ENCODE results near the gene CRYBG1. TPM values are rescaled to one million over a fixed set of nuclear protein-coding genes. Genes with fewer than 3 reads are reported as not detected.
A peak's percentile ranks its signal among the peaks of the same experiment; 100 is the strongest.

The CRYBG1 gene
- total and polyA plus RNA-seq, 2 of the 13 experiments (the other 11 are each of a cell fraction or from before 2014, with no cell fraction given), result 10.1 to 21.9 TPM

DNA sequence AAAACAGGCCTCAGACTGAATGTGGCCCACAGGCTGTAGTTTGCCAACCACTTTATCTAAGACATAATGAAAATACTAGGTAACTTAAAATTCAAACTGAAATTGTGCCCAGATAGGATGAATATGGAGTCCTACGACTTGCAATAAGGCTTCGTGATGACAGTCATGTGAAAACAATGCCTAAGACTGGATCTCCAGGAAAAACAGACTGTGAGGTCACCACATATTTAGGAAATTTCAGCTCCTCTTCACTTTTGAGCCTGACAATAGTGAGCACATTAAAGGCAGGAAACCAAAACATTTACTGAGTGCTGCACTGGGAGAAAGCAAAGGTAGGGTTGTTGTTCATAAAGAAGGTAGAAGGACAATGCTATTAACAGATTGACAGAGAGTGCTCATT is 218.8 kb downstream of the CRYBG1 start:
- Histone ChIP-seq H3K27me3 (ENCODE audit: control insufficient read depth in 1 of 2, insufficient read depth in 2 of 2, low read length in 2 of 2) (no peaks in the 10 kb centered on the region), H2AFZ (ENCODE audit: low read length) (no peak overlapping the region), H3K4me2 (ENCODE audit: low read depth, low read length) (no peak overlapping the region), H3K4me3 (replicated peaks in 1 of 3; ENCODE audit: insufficient read depth in 1 of 3, low read depth in 2 of 3, low read length in 3 of 3) (no peak overlapping the region), H3K9me3 (ENCODE audit: low read length) (no peaks in the 10 kb centered on the region), H3K27ac (ENCODE audit: extremely low read length, insufficient read depth, low read length) (no peak overlapping the region), H3K36me3 (replicated peaks in 1 of 2; ENCODE audit: control insufficient read depth in 1 of 2, insufficient read depth in 2 of 2, low read length in 2 of 2) (peaks cover 0 to 13% of the 10 kb centered on the region in 2 experiments; a peak in 4 of 5 replicates), H3K9ac (ENCODE audit: insufficient read depth, low read depth, low read length) (no peak overlapping the region), H3K79me2 (ENCODE audit: insufficient read depth, low read length) (no peaks in the 10 kb centered on the region), H4K20me1 (ENCODE audit: insufficient read depth, low read length) (no peaks in the 10 kb centered on the region), H3K4me1 (ENCODE audit: insufficient read depth, low read length) (peaks cover 12% of the 10 kb centered on the region)
- 96% methylated on average over 2 of the region's 2 CpGs for WGBS (ENCODE audit: low lambda C conversion rate)
- FAIRE-seq (no peak), DNase-seq (ENCODE audit: low spot score) (no peak), ATAC-seq (no peak)
- ChIA-PET CTCF (ENCODE audit: low intra/inter-chr PET ratio, low total read pairs) (no interaction called here), POLR2A (no interaction called here)
- TF ChIP-seq ZMYM3 (CRISPR knock-in tag; IDR thresholded peaks at IDR 0.05), result no peak
- 0 out of 2 replicates have a peak, but pooled peaks have one; percentile 3 for TF ChIP-seq CREB1 (IDR thresholded peaks at IDR 0.05)
- no peak for TF ChIP-seq CREB1 (CRISPR knock-in tag; IDR thresholded peaks at IDR 0.05)
- no TSS peak for BruUV-seq (replicated peaks)
- intact Hi-C loops (cut with micrococcal nuclease; ENCODE audit: unreplicated experiment) (no loop called here), in situ Hi-C loops (cut with HindIII; ENCODE audit: extremely low pct_ligation_motif_present, low pct_unique_long_range_greater_than_20kb) (no loop called here)

DNA sequence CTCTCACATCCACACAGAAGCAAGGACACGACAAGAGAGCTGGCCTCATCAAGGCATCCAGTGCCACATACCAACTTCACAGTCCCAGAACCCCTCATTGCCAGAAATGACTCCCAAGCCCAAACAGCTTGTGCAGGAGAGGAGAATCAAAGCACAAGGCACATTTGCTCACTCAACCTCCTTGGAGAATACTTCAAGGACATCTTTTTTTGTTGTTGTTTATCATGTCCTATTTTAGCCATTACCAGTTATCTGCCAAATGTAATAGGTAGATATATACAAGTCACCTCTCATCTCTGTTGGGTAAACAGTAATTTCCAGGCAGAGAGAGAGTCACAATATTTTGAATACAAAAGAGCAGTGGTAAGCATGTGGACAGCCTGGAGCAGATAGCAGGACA is 221.0 kb downstream of the CRYBG1 start:
- 100% methylated on average over 1 of the region's 1 CpG for WGBS (ENCODE audit: low lambda C conversion rate)
- POLR2A ChIA-PET, result no interaction called here
- Histone ChIP-seq H2AFZ (ENCODE audit: low read length) (no peak overlapping the region), H3K4me3 (replicated peaks in 1 of 3; ENCODE audit: insufficient read depth in 1 of 3, low read depth in 2 of 3, low read length in 3 of 3) (no peak overlapping the region), H3K36me3 (replicated peaks in 1 of 2; ENCODE audit: control insufficient read depth in 1 of 2, insufficient read depth in 2 of 2, low read length in 2 of 2) (peaks cover 0 to 13% of the 10 kb centered on the region in 2 experiments; a peak in 3 of 5 replicates), H3K27ac (ENCODE audit: extremely low read length, insufficient read depth, low read length) (no peak overlapping the region), H3K9ac (ENCODE audit: insufficient read depth, low read depth, low read length) (no peak overlapping the region), H3K27me3 (ENCODE audit: control insufficient read depth in 1 of 2, insufficient read depth in 2 of 2, low read length in 2 of 2) (no peaks in the 10 kb centered on the region), H4K20me1 (ENCODE audit: insufficient read depth, low read length) (no peaks in the 10 kb centered on the region), H3K4me2 (ENCODE audit: low read depth, low read length) (no peak overlapping the region), H3K4me1 (ENCODE audit: insufficient read depth, low read length) (no peaks in the 10 kb centered on the region), H3K79me2 (ENCODE audit: insufficient read depth, low read length) (no peaks in the 10 kb centered on the region), H3K9me3 (ENCODE audit: low read length) (no peaks in the 10 kb centered on the region)
- no peak for FAIRE-seq
- CTCF ChIA-PET (ENCODE audit: low intra/inter-chr PET ratio, low total read pairs), result no interaction called here
- no peak for DNase-seq (ENCODE audit: low spot score)
- intact Hi-C loops (cut with micrococcal nuclease; ENCODE audit: unreplicated experiment) (no loop called here), in situ Hi-C loops (cut with HindIII; ENCODE audit: extremely low pct_ligation_motif_present, low pct_unique_long_range_greater_than_20kb) (no loop called here)
- no TSS peak for BruUV-seq (replicated peaks)
- no peak for ATAC-seq
- TF ChIP-seq, protein P1, sequence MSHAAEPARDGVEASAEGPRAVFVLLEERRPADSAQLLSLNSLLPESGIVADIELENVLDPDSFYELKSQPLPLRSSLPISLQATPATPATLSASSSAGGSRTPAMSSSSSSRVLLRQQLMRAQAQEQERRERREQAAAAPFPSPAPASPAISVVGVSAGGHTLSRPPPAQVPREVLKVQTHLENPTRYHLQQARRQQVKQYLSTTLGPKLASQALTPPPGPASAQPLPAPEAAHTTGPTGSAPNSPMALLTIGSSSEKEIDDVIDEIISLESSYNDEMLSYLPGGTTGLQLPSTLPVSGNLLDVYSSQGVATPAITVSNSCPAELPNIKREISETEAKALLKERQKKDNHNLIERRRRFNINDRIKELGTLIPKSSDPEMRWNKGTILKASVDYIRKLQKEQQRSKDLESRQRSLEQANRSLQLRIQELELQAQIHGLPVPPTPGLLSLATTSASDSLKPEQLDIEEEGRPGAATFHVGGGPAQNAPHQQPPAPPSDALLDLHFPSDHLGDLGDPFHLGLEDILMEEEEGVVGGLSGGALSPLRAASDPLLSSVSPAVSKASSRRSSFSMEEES (CRISPR knock-in tag; IDR thresholded peaks at IDR 0.05), result no peak
- TF ChIP-seq ZBTB42 (CRISPR knock-in tag; IDR thresholded peaks at IDR 0.05) (no peak), NR2C2 (CRISPR knock-in tag; IDR thresholded peaks at IDR 0.05; ENCODE audit: borderline replicate concordance) (no peak)
- TF ChIP-seq, protein P2, sequence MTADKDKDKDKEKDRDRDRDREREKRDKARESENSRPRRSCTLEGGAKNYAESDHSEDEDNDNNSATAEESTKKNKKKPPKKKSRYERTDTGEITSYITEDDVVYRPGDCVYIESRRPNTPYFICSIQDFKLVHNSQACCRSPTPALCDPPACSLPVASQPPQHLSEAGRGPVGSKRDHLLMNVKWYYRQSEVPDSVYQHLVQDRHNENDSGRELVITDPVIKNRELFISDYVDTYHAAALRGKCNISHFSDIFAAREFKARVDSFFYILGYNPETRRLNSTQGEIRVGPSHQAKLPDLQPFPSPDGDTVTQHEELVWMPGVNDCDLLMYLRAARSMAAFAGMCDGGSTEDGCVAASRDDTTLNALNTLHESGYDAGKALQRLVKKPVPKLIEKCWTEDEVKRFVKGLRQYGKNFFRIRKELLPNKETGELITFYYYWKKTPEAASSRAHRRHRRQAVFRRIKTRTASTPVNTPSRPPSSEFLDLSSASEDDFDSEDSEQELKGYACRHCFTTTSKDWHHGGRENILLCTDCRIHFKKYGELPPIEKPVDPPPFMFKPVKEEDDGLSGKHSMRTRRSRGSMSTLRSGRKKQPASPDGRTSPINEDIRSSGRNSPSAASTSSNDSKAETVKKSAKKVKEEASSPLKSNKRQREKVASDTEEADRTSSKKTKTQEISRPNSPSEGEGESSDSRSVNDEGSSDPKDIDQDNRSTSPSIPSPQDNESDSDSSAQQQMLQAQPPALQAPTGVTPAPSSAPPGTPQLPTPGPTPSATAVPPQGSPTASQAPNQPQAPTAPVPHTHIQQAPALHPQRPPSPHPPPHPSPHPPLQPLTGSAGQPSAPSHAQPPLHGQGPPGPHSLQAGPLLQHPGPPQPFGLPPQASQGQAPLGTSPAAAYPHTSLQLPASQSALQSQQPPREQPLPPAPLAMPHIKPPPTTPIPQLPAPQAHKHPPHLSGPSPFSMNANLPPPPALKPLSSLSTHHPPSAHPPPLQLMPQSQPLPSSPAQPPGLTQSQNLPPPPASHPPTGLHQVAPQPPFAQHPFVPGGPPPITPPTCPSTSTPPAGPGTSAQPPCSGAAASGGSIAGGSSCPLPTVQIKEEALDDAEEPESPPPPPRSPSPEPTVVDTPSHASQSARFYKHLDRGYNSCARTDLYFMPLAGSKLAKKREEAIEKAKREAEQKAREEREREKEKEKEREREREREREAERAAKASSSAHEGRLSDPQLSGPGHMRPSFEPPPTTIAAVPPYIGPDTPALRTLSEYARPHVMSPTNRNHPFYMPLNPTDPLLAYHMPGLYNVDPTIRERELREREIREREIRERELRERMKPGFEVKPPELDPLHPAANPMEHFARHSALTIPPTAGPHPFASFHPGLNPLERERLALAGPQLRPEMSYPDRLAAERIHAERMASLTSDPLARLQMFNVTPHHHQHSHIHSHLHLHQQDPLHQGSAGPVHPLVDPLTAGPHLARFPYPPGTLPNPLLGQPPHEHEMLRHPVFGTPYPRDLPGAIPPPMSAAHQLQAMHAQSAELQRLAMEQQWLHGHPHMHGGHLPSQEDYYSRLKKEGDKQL (CRISPR knock-in tag; IDR thresholded peaks at IDR 0.05; ENCODE audit: low read depth), result no peak
- TF ChIP-seq, protein P3, sequence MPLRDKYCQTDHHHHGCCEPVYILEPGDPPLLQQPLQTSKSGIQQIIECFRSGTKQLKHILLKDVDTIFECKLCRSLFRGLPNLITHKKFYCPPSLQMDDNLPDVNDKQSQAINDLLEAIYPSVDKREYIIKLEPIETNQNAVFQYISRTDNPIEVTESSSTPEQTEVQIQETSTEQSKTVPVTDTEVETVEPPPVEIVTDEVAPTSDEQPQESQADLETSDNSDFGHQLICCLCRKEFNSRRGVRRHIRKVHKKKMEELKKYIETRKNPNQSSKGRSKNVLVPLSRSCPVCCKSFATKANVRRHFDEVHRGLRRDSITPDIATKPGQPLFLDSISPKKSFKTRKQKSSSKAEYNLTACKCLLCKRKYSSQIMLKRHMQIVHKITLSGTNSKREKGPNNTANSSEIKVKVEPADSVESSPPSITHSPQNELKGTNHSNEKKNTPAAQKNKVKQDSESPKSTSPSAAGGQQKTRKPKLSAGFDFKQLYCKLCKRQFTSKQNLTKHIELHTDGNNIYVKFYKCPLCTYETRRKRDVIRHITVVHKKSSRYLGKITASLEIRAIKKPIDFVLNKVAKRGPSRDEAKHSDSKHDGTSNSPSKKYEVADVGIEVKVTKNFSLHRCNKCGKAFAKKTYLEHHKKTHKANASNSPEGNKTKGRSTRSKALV (CRISPR knock-in tag; IDR thresholded peaks at IDR 0.05), result no peak
